Measurements from ENCODE around the gene LRRC4C. TPM values are rescaled to one million over a fixed set of nuclear protein-coding genes. Genes with fewer than 3 reads are reported as not detected.

The LRRC4C gene
- total RNA-seq, 1 donor from 2014 or later, result 0.64 TPM

GRCh38 chr11:40291329-40291728 is 1168.1 kb downstream of the LRRC4C start:
- DNase-seq, result no peak
- peaks cover 8% of the 10 kb centered on the region for H3K27me3 Mint-ChIP-seq (ENCODE audit: unreplicated experiment)
- no peak for TF ChIP-seq CTCF (IDR thresholded peaks at IDR 0.05; ENCODE audit: partially characterized antibody, unreplicated experiment)
- no peaks in the 10 kb centered on the region for H3K9me3 Mint-ChIP-seq (ENCODE audit: unreplicated experiment)
- H3K4me3 Mint-ChIP-seq (ENCODE audit: unreplicated experiment), result no peak overlapping the region
- no peak overlapping the region for H3K27ac Mint-ChIP-seq (ENCODE audit: unreplicated experiment)
- peaks cover 8% of the 10 kb centered on the region for H3K4me1 Mint-ChIP-seq (ENCODE audit: low read depth, unreplicated experiment)
- H3K36me3 Mint-ChIP-seq (ENCODE audit: unreplicated experiment), result no peaks in the 10 kb centered on the region

- H3K9me3 Mint-ChIP-seq (ENCODE audit: unreplicated experiment), result no peaks in the 10 kb centered on the region
- no peaks in the 10 kb centered on the region for H3K36me3 Mint-ChIP-seq (ENCODE audit: unreplicated experiment)
- no peak for DNase-seq
- peaks cover 8% of the 10 kb centered on the region for H3K4me1 Mint-ChIP-seq (ENCODE audit: low read depth, unreplicated experiment)
- no peak overlapping the region for H3K4me3 Mint-ChIP-seq (ENCODE audit: unreplicated experiment)
- no peak overlapping the region for H3K27ac Mint-ChIP-seq (ENCODE audit: unreplicated experiment)
- H3K27me3 Mint-ChIP-seq (ENCODE audit: unreplicated experiment), result peaks cover 8% of the 10 kb centered on the region
- no peak for TF ChIP-seq CTCF (IDR thresholded peaks at IDR 0.05; ENCODE audit: partially characterized antibody, unreplicated experiment)
These were observed 1169.3 kb downstream of the LRRC4C start for GRCh38 chr11:40290171-40290631.

- TF ChIP-seq CTCF (IDR thresholded peaks at IDR 0.05; ENCODE audit: partially characterized antibody, unreplicated experiment), result no peak
These were observed 1170.1 kb downstream of the LRRC4C start for GRCh38 chr11:40289370-40289769.

GRCh38 chr11:40287916-40288803 is 1171.3 kb downstream of the LRRC4C start:
- peaks cover 4% of the 10 kb centered on the region for H3K27me3 Mint-ChIP-seq (ENCODE audit: unreplicated experiment)
- H3K9me3 Mint-ChIP-seq (ENCODE audit: unreplicated experiment), result no peaks in the 10 kb centered on the region

More at GRCh38 chr11:40289370-40289769, 1170.1 kb downstream of the LRRC4C start:
- no peak overlapping the region for H3K27ac Mint-ChIP-seq (ENCODE audit: unreplicated experiment)
- no peak overlapping the region for H3K4me3 Mint-ChIP-seq (ENCODE audit: unreplicated experiment)
- DNase-seq, result no peak
- H3K27me3 Mint-ChIP-seq (ENCODE audit: unreplicated experiment), result peaks cover 8% of the 10 kb centered on the region
- peaks cover 8% of the 10 kb centered on the region for H3K4me1 Mint-ChIP-seq (ENCODE audit: low read depth, unreplicated experiment)
- no peaks in the 10 kb centered on the region for H3K9me3 Mint-ChIP-seq (ENCODE audit: unreplicated experiment)
- no peaks in the 10 kb centered on the region for H3K36me3 Mint-ChIP-seq (ENCODE audit: unreplicated experiment)

More at GRCh38 chr11:40287916-40288803, 1171.3 kb downstream of the LRRC4C start:
- TF ChIP-seq CTCF (IDR thresholded peaks at IDR 0.05; ENCODE audit: partially characterized antibody, unreplicated experiment), result no peak
- H3K27ac Mint-ChIP-seq (ENCODE audit: unreplicated experiment), result no peak overlapping the region
- peaks cover 8% of the 10 kb centered on the region for H3K4me1 Mint-ChIP-seq (ENCODE audit: low read depth, unreplicated experiment)
- H3K36me3 Mint-ChIP-seq (ENCODE audit: unreplicated experiment), result no peaks in the 10 kb centered on the region
- DNase-seq, result no peak
- no peak overlapping the region for H3K4me3 Mint-ChIP-seq (ENCODE audit: unreplicated experiment)
